Fibroblast of lung (primary cell): ENCODE measurements around the gene SLC16A6.

Source experiments
- EZH2 ChIP-seq: IDR thresholded peaks from 2 replicates; pipeline ENCODE4 v1.5.1; 2012; ENCODE audit warnings: low read length, control low read depth, mild to moderate bottlenecking; ENCODE audit errors: missing control alignments
- TF ChIP-seq, protein P1 (sequence below), 2 donors: IDR thresholded peaks in 1 of 2; conservative IDR thresholded peaks in 1 of 2; 1 replicate in 1 of 2; 2 replicates in 1 of 2; pipeline ENCODE4 v1.5.1; 2011 to 2012; ENCODE audit warnings: low read length in 2 of 2, control low read depth in 1 of 2, inconsistent platforms in 1 of 2, low read depth in 1 of 2, mild to moderate bottlenecking in 1 of 2

GRCh38 chr17:68329331-68329730, 38.4 kb upstream of the SLC16A6 start:
- TF ChIP-seq, protein P1, sequence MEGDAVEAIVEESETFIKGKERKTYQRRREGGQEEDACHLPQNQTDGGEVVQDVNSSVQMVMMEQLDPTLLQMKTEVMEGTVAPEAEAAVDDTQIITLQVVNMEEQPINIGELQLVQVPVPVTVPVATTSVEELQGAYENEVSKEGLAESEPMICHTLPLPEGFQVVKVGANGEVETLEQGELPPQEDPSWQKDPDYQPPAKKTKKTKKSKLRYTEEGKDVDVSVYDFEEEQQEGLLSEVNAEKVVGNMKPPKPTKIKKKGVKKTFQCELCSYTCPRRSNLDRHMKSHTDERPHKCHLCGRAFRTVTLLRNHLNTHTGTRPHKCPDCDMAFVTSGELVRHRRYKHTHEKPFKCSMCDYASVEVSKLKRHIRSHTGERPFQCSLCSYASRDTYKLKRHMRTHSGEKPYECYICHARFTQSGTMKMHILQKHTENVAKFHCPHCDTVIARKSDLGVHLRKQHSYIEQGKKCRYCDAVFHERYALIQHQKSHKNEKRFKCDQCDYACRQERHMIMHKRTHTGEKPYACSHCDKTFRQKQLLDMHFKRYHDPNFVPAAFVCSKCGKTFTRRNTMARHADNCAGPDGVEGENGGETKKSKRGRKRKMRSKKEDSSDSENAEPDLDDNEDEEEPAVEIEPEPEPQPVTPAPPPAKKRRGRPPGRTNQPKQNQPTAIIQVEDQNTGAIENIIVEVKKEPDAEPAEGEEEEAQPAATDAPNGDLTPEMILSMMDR (conservative IDR thresholded peaks at IDR 0.05 in 1 of 2, IDR thresholded peaks at IDR 0.05 in 1 of 2; ENCODE audit: low read depth in 1 of 2, low read length in 2 of 2) = no peak
- no peak for TF ChIP-seq EZH2
